ENCODE results near the gene MDP1. TPM values are rescaled to one million over a fixed set of nuclear protein-coding genes. Genes with fewer than 3 reads are reported as not detected.

Gene MDP1
- total and polyA plus RNA-seq, 2 experiments from 2014 or later = 9.8 to 31.1 TPM

DNA sequence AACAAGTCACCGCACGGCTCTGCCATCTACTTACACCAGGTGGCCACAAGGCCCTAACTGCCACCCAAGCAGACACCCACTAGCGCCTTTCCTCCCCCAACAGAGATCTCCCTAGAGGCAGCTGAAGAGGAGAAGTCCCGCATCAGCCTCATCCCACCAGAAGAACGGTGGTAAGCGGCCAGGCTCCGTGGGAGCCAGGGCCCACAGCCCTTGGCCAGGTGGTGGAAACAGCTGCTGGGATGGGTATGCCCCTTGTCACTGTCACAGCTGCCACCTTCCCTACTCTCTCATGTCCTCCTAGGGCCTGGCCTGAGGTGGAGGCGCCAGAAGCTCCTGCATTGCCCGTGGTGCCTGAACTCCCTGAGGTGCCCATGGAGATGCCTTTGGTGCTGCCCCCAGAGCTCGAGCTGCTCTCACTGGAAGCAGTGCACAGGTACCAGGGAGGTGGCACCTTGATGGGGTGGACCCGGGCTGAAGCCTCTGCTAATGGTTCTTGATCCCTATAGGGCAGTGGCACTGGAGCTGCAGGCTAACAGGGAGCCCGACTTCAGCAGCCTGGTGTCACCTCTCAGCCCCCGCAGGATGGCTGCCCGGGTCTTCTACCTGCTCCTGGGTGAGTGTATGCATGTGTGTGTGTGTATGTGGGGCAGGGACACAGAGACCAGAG, 36.4 kb downstream of the MDP1 start:
- no peak overlapping the region for H3K4me3 ChIP-seq
- no peak overlapping the region for H2AFZ ChIP-seq
- ATAC-seq (no peak), DNase-seq (ENCODE audit: low spot score) (no peak)
- no peaks in the 10 kb centered on the region for H3K4me1 ChIP-seq (ENCODE audit: insufficient read depth)
- no peaks in the 10 kb centered on the region for H3K27me3 ChIP-seq (ENCODE audit: insufficient read depth)
- H3K4me2 ChIP-seq = no peak overlapping the region
- Mint-ChIP-seq H3K27me3 (ENCODE audit: insufficient read depth, low read depth, poor library complexity) (peaks cover 26% of the 10 kb centered on the region), H3K36me3 (ENCODE audit: low read depth) (peaks cover 64% of the 10 kb centered on the region), H3K9me3 (peaks cover 3% of the 10 kb centered on the region; the same call in 2 of the 3 replicates), H3K4me3 (no peak overlapping the region), H3K27ac (peak overlapping the region; percentile 78), H3K4me1 (no peaks in the 10 kb centered on the region)
- no peaks in the 10 kb centered on the region; the same call in 1 of the 2 replicates for H3K36me3 ChIP-seq (ENCODE audit: insufficient read depth)
- TF ChIP-seq JUNB (IDR thresholded peaks at IDR 0.05; ENCODE audit: unreplicated experiment) = no peak
- no peak for TF ChIP-seq POLR2AphosphoS5 (IDR thresholded peaks at IDR 0.05; ENCODE audit: low read depth)
- H3K9me2 ChIP-seq (ENCODE audit: insufficient read depth) = no peaks in the 10 kb centered on the region
- H3K79me2 ChIP-seq (replicated peaks; ENCODE audit: insufficient read depth) = no peaks in the 10 kb centered on the region
- H4K20me1 ChIP-seq (replicated peaks; ENCODE audit: insufficient read depth) = no peaks in the 10 kb centered on the region; the same call in none of the 2 replicates
- H3F3A ChIP-seq (replicated peaks; ENCODE audit: low read depth) = no peaks in the 10 kb centered on the region
- H3K27ac ChIP-seq (ENCODE audit: low read depth) = no peak overlapping the region

DNA sequence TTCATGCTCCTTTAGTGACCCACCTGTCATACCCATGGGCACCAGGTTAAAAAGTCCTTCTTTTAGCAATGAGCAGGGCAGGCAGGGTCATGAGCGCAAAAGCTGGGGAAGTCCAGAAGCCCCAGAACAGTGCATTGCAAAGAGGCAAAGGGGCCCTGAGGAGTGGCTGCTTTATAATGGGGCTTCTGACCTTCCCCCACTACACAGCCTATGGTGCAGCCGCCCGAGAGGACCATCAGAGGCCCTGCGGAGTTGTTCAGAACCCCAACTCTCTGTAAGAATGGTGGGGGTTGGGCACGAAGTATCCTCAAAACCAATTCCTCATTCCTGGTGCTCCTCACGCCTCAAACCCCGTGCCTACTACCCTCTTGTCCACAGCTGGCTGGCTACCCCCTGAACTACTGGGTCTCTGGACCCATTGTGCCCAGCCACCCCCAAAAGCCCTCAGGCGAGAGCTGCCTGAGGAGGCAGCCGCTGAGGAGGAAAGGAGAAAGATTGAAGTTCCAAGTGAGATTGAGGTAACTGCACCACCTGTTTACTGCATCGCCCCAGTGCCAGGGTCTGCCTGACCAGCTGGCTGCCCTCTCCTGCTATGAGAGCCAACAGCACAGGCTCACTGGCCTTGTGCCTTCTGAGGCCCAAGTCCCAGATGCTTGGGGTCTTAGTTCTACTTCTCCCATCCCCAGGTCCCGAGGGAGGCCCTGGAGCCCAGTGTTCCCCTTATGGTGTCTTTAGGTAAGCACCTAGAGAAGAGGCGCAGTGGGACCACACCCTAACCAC, 37.3 kb downstream of the MDP1 start:
- Histone ChIP-seq H3K27me3 (ENCODE audit: insufficient read depth) (no peaks in the 10 kb centered on the region), H3K4me1 (ENCODE audit: insufficient read depth) (no peaks in the 10 kb centered on the region), H4K20me1 (replicated peaks; ENCODE audit: insufficient read depth) (no peaks in the 10 kb centered on the region; the same call in none of the 2 replicates), H3F3A (replicated peaks; ENCODE audit: low read depth) (no peaks in the 10 kb centered on the region), H3K4me2 (no peak overlapping the region), H3K4me3 (no peak overlapping the region), H3K36me3 (ENCODE audit: insufficient read depth) (no peaks in the 10 kb centered on the region; the same call in 1 of the 2 replicates), H3K79me2 (replicated peaks; ENCODE audit: insufficient read depth) (no peaks in the 10 kb centered on the region), H2AFZ (no peak overlapping the region), H3K27ac (ENCODE audit: low read depth) (no peak overlapping the region), H3K9me2 (ENCODE audit: insufficient read depth) (no peaks in the 10 kb centered on the region)
- H3K4me1 Mint-ChIP-seq = no peaks in the 10 kb centered on the region
- peaks cover 58% of the 10 kb centered on the region for H3K36me3 Mint-ChIP-seq (ENCODE audit: low read depth)
- H3K4me3 Mint-ChIP-seq = no peak overlapping the region
- H3K9me3 Mint-ChIP-seq = peaks cover 3% of the 10 kb centered on the region; the same call in 2 of the 3 replicates
- H3K27me3 Mint-ChIP-seq (ENCODE audit: insufficient read depth, low read depth, poor library complexity) = peaks cover 27% of the 10 kb centered on the region
- ATAC-seq (no peak), DNase-seq (ENCODE audit: low spot score) (no peak)
- H3K27ac Mint-ChIP-seq = peak overlapping the region; percentile 78
- TF ChIP-seq, protein P1, sequence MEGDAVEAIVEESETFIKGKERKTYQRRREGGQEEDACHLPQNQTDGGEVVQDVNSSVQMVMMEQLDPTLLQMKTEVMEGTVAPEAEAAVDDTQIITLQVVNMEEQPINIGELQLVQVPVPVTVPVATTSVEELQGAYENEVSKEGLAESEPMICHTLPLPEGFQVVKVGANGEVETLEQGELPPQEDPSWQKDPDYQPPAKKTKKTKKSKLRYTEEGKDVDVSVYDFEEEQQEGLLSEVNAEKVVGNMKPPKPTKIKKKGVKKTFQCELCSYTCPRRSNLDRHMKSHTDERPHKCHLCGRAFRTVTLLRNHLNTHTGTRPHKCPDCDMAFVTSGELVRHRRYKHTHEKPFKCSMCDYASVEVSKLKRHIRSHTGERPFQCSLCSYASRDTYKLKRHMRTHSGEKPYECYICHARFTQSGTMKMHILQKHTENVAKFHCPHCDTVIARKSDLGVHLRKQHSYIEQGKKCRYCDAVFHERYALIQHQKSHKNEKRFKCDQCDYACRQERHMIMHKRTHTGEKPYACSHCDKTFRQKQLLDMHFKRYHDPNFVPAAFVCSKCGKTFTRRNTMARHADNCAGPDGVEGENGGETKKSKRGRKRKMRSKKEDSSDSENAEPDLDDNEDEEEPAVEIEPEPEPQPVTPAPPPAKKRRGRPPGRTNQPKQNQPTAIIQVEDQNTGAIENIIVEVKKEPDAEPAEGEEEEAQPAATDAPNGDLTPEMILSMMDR (conservative IDR thresholded peaks at IDR 0.05; ENCODE audit: low read depth in 2 of 2) = no peak
- TF ChIP-seq CREB1 (CRISPR knock-in tag; IDR thresholded peaks at IDR 0.05; ENCODE audit: low read depth) (no peak), JUNB (IDR thresholded peaks at IDR 0.05; ENCODE audit: unreplicated experiment) (no peak), ZNF114 (CRISPR knock-in tag; IDR thresholded peaks at IDR 0.05) (no peak)
- TF ChIP-seq, protein P2, sequence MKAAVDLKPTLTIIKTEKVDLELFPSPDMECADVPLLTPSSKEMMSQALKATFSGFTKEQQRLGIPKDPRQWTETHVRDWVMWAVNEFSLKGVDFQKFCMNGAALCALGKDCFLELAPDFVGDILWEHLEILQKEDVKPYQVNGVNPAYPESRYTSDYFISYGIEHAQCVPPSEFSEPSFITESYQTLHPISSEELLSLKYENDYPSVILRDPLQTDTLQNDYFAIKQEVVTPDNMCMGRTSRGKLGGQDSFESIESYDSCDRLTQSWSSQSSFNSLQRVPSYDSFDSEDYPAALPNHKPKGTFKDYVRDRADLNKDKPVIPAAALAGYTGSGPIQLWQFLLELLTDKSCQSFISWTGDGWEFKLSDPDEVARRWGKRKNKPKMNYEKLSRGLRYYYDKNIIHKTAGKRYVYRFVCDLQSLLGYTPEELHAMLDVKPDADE (IDR thresholded peaks at IDR 0.05) = no peak
- TF ChIP-seq, protein P3, sequence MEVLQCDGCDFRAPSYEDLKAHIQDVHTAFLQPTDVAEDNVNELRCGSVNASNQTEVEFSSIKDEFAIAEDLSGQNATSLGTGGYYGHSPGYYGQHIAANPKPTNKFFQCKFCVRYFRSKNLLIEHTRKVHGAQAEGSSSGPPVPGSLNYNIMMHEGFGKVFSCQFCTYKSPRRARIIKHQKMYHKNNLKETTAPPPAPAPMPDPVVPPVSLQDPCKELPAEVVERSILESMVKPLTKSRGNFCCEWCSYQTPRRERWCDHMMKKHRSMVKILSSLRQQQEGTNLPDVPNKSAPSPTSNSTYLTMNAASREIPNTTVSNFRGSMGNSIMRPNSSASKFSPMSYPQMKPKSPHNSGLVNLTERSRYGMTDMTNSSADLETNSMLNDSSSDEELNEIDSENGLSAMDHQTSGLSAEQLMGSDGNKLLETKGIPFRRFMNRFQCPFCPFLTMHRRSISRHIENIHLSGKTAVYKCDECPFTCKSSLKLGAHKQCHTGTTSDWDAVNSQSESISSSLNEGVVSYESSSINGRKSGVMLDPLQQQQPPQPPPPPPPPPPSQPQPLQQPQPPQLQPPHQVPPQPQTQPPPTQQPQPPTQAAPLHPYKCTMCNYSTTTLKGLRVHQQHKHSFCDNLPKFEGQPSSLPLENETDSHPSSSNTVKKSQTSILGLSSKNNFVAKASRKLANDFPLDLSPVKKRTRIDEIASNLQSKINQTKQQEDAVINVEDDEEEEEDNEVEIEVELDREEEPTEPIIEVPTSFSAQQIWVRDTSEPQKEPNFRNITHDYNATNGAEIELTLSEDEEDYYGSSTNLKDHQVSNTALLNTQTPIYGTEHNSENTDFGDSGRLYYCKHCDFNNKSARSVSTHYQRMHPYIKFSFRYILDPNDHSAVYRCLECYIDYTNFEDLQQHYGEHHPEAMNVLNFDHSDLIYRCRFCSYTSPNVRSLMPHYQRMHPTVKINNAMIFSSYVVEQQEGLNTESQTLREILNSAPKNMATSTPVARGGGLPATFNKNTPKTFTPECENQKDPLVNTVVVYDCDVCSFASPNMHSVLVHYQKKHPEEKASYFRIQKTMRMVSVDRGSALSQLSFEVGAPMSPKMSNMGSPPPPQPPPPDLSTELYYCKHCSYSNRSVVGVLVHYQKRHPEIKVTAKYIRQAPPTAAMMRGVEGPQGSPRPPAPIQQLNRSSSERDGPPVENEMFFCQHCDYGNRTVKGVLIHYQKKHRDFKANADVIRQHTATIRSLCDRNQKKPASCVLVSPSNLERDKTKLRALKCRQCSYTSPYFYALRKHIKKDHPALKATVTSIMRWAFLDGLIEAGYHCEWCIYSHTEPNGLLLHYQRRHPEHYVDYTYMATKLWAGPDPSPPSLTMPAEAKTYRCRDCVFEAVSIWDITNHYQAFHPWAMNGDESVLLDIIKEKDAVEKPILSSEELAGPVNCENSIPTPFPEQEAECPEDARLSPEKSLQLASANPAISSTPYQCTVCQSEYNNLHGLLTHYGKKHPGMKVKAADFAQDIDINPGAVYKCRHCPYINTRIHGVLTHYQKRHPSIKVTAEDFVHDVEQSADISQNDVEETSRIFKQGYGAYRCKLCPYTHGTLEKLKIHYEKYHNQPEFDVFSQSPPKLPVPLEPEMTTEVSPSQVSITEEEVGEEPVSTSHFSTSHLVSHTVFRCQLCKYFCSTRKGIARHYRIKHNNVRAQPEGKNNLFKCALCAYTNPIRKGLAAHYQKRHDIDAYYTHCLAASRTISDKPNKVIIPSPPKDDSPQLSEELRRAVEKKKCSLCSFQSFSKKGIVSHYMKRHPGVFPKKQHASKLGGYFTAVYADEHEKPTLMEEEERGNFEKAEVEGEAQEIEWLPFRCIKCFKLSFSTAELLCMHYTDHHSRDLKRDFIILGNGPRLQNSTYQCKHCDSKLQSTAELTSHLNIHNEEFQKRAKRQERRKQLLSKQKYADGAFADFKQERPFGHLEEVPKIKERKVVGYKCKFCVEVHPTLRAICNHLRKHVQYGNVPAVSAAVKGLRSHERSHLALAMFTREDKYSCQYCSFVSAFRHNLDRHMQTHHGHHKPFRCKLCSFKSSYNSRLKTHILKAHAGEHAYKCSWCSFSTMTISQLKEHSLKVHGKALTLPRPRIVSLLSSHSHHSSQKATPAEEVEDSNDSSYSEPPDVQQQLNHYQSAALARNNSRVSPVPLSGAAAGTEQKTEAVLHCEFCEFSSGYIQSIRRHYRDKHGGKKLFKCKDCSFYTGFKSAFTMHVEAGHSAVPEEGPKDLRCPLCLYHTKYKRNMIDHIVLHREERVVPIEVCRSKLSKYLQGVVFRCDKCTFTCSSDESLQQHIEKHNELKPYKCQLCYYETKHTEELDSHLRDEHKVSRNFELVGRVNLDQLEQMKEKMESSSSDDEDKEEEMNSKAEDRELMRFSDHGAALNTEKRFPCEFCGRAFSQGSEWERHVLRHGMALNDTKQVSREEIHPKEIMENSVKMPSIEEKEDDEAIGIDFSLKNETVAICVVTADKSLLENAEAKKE (CRISPR knock-in tag; IDR thresholded peaks at IDR 0.05) = no peak
